22Rv1 (cell line): ENCODE results near the gene C9.
A peak's percentile ranks its signal among the peaks of the same experiment; 100 is the strongest.
"Not testable (repeated sequence)": the region's sequence is repeated elsewhere in the genome, so short reads cannot be mapped to it uniquely, and the experiment has no call there.

Source experiments
- H3K27ac ChIP-seq: fragments of 450-650 bp; 2 replicates; pipeline ENCODE4 v1.5.1; 2017
- ZFX ChIP-seq: fragments of 450-650 bp; IDR thresholded peaks from 2 replicates; pipeline ENCODE4 v1.6.1; 2017; ENCODE audit warnings: antibody characterized with exemption, borderline replicate concordance
- TF ChIP-seq, protein P1 (sequence below): fragments of 450-650 bp; IDR thresholded peaks from 2 replicates; pipeline ENCODE4 v1.5.1; 2017; ENCODE audit warnings: mild to moderate bottlenecking

C9 gene

DNA sequence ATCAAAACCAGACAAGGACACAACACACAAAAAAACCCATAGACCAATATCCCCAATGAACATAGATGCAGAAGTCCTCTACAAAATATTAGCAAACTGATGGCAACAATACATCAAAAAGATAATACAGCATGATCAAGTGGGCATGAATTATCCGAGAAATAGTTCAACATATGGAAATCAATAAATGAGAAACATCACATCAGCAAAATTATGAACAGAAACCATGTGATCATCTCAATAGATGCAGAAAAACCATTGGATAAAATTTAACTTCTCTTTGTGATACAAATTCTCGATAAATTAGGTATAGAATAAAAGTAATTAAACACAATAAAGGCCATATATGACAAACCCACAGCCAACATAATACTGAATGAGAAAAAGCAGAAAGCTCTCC is 69.6 kb downstream of the C9 start:
- TF ChIP-seq, protein P1, sequence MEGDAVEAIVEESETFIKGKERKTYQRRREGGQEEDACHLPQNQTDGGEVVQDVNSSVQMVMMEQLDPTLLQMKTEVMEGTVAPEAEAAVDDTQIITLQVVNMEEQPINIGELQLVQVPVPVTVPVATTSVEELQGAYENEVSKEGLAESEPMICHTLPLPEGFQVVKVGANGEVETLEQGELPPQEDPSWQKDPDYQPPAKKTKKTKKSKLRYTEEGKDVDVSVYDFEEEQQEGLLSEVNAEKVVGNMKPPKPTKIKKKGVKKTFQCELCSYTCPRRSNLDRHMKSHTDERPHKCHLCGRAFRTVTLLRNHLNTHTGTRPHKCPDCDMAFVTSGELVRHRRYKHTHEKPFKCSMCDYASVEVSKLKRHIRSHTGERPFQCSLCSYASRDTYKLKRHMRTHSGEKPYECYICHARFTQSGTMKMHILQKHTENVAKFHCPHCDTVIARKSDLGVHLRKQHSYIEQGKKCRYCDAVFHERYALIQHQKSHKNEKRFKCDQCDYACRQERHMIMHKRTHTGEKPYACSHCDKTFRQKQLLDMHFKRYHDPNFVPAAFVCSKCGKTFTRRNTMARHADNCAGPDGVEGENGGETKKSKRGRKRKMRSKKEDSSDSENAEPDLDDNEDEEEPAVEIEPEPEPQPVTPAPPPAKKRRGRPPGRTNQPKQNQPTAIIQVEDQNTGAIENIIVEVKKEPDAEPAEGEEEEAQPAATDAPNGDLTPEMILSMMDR: no peak
- no peak for TF ChIP-seq ZFX
- H3K27ac ChIP-seq: no peak overlapping the region

DNA sequence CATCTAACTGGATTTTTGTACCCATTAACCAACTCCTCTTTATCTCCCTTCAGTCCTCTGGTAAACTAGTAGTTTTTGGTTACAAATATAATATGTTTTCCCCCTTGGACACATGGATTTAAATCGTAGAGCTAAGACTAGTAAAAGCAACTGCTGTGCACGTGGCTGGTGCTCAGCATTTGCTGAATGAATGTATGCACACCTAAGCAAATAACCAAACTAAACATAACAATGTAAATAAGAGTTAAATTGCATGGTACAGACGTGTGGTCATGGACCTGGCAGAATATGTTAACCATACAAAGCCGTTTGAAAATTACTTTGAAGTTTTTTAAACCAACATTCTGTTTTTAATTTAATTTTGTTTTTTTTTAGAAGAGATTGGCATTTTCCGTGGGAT is 79.7 kb downstream of the C9 start:
- H3K27ac ChIP-seq: no peak overlapping the region

DNA sequence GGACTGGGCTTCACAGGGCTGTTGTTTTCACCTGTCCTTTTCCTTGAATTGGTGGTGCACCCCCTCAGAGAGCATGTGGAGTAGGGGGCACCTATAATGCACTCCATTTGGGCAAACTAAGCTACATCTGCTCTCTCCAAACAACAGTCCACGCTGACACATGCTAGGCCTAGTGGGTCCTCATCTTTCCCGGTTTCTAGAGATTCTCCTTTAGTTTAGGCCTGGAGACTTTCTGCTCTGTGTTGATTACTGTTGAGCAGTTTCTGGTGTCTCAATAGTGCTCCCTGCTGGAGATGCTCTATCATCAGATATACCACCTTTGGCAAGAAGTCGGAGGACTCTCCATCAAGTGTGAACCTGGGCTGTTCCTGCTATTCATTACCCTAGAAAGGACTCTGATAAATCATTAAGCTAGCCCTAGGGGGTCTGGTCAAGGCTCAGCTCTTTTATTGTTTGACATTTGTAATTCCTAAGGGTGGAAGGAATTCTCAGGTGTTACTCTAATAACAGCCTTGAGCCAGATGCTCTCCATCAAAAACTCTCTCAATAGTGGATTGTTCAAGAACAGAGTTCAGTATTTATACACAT is 81.0 kb downstream of the C9 start:
- no peak for TF ChIP-seq ZFX
- TF ChIP-seq, protein P1: peak; percentile 85
- H3K27ac ChIP-seq: no peak overlapping the region

More for the DNA sequence above, 79.7 kb downstream of the C9 start:
- TF ChIP-seq ZFX: no peak
- TF ChIP-seq, protein P1: no peak

DNA sequence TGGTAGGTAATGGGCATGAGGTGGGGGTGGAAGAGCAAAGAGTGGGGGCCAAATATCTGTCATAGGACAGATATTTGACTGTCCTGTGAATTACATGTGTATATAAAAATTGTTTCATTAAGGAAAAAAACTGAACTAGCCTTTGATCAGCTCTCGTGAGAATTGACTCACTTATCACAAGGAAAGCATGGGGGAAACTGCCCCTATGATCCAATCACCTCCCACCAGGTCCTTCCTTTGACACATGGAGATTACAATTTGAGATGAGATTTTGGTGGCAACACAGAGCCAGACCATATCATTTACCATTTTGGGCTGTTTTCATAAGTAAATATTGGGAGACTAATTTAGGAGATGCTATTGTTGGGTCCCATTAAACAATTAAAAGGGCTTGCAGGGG is 81.7 kb downstream of the C9 start:
- TF ChIP-seq ZFX: no peak
- TF ChIP-seq, protein P1: no peak
- H3K27ac ChIP-seq: no peak overlapping the region

DNA sequence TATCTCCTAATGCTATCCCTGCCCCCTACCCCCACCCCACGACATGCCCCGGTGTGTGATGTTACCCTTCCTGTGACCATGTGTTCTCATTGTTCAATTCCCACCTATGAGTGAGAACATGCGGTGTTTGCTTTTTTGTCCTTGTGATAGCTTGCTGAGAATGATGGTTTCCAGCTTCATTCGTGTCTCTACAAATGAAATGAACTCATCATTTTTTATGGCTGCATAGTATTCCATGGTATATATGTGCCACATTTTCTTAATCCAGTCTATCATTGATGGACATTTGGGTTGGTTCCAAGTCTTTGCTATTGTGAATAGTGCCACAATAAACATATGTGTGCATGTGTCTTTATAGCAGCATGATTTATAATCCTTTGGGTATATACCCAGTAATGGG is 88.4 kb downstream of the C9 start:
- not testable (repeated sequence) for H3K27ac ChIP-seq

DNA sequence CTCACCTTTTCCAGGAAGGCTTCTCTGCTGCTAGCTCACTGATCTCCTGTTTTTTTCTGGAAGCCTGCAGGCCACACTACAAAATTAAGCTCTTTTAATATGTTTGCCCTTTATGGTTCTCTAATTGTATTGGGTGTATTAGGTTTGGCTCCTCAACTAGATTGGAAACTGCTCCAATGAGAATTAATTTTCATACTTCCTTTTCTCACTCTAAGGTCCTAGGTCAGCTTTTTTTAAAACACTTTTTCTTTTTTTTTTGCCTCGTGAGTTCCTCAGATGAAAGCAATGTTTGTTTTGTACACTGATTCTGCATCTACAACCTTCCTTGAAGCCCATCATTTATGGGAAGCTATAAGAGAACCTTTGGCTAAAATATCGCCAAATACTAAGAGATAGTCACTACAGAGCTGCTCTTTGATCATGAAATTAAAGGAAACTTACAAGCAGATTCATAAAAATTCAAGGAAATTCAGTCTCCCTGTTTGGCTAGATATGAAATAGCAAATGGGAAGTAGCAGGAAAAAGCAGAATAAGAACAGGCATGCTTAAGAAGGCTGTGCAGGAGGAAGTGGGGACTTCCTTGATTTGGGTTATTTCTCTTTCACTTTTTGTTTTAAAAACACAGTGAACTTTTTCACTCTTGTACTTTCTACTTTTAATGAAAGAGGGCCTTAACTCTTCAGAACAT is 89.8 kb downstream of the C9 start:
- TF ChIP-seq, protein P1: no peak
- TF ChIP-seq ZFX: no peak
- no peak overlapping the region for H3K27ac ChIP-seq

DNA sequence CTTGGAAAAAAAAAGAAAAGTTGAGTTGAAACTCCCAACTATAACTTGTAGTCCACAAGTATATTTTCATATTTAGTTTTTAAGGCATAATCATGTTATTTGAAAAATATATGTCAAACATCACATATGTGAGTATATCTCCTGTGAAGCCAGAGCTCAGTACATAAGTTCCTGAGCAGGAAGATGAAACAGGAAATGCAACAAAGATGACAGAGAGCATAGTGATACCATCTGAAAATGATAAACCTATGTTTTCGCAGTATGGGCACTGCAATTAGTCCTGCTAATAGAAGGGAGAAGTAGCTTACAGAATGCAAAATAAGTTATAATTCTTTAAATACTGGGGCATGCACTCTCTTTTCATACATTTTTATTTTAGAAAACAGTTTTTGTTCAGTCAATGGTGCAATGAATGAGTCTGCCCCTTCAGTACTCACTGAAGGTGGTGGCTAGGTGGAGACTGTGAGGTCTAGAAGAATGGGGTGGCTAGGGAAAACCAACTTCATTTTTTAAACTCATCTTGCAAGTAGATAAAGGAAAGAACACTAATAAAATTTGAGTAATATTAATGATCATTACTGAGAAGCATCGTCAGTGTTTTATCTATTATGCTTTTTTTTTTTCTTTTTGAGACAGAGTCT is 90.9 kb downstream of the C9 start:
- no peak overlapping the region for H3K27ac ChIP-seq
- TF ChIP-seq ZFX: no peak
- TF ChIP-seq, protein P1: no peak

DNA sequence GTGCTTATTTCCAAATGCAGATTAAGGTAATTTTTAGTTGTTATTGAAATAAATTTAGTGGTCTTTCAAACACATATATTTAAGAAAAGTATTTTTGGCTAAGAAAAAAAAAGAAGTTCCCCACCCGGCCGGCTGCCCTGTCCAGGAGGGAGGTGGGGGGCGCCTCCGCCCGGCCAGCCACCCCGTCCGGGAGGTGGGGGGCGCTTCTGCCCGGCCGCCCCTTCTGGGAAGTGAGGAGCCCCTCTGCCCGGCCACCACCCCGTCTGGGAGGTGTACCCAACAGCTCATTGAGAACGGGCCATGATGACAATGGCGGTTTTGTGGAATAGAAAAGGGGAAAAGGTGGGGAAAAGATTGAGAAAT is 91.4 kb downstream of the C9 start:
- not testable (repeated sequence) for H3K27ac ChIP-seq
